Aorta (tissue), 5 donors: ENCODE results near the gene KRCC1. TPM values are rescaled to one million over a fixed set of nuclear protein-coding genes. Genes with fewer than 3 reads are reported as not detected.
"Not testable (repeated sequence)": the region's sequence is repeated elsewhere in the genome, so short reads cannot be mapped to it uniquely, and the experiment has no call there.

ENCODE experiments used
- ATAC-seq: fragments of 200-7000 bp; cut with Tn5 transposase; one replicate; pipeline ENCODE4 v1.9.1; 2022; ENCODE audit warnings: moderate library complexity; ENCODE audit not compliant: low FRiP score
- DNase-seq, 2 donors: peaks; one replicate each; pipeline ENCODE4 v3.0.0-alpha.2; 2020
- H3K27ac ChIP-seq, 2 donors: one replicate each; pipeline ENCODE4 v1.5.1; 2013; ENCODE audit warnings: low read length in 2 of 2, mild to moderate bottlenecking in 2 of 2, moderate library complexity in 2 of 2, control low read depth in 1 of 2, inconsistent platforms in 1 of 2, low read depth in 1 of 2
- H3K27me3 ChIP-seq, 2 donors: one replicate each; pipeline ENCODE4 v1.6.1; 2013; ENCODE audit warnings: control low read depth in 1 of 2, low read length in 1 of 2, mild to moderate bottlenecking in 1 of 2, moderate library complexity in 1 of 2; ENCODE audit not compliant: insufficient read depth in 2 of 2, control insufficient read depth in 1 of 2
- H3K36me3 ChIP-seq, 2 donors: one replicate each; pipeline ENCODE4 v1.6.1; 2013; ENCODE audit warnings: control low read depth in 1 of 2, low read length in 1 of 2, mild to moderate bottlenecking in 1 of 2; ENCODE audit not compliant: insufficient read depth in 2 of 2, control insufficient read depth in 1 of 2
- H3K4me1 ChIP-seq, 2 donors: one replicate each; pipeline ENCODE4 v1.6.1; 2013; ENCODE audit warnings: low read length in 2 of 2, control low read depth in 1 of 2, mild to moderate bottlenecking in 1 of 2, moderate library complexity in 1 of 2; ENCODE audit not compliant: insufficient read depth in 2 of 2, control insufficient read depth in 1 of 2
- H3K4me3 ChIP-seq, 2 donors: one replicate each; pipeline ENCODE4 v1.5.1; 2013; ENCODE audit warnings: low read length in 2 of 2, control low read depth in 1 of 2, mild to moderate bottlenecking in 1 of 2
- H3K9me3 ChIP-seq: one replicate; pipeline ENCODE4 v1.6.1; 2013; ENCODE audit warnings: mild to moderate bottlenecking, low read length; ENCODE audit not compliant: control insufficient read depth
- WGBS, 2 donors: extraction: QIAGEN DNeasy Blood & Tissue Kit; methylation state at CpG; one replicate each; pipeline ENCODE4 v1.1.7; 2013; 5-methylcytosine and 5-hydroxymethylcytosine counted together
- intact Hi-C, 2 donors: fragments of 100-400 bp; cut with DNase I; formaldehyde crosslinking; loops; one replicate each; pipeline versions ENCODE4 v1.14.2 to v1.15.0; 2022
- polyA plus RNA-seq, 2 donors: library from polyadenylated mRNA; stranded (reverse); fragments of 200-250 nt; gene quantifications; one replicate each; pipeline ENCODE4 v1.2.3, GENCODE V29; 2013
- total RNA-seq, 2 donors: library from RNA; stranded (reverse); fragmentation: NEBNext Ultra II Directional; extraction: Animal tissue kit (Norgen Biotek cat#: 25700); gene quantifications; one replicate each; pipeline ENCODE4 v1.2.1, GENCODE V29; 2021
- donor health status: healthy with polysubstance abuse.
- donor health status: Bipolar disorder and iron deficiency.
- donor health status: DM: no; HTN: no; CAD: no.
- donor health status: DM: no; HTN: no; CAD: no.
- donor health status: DM: yes; HTN: yes; CAD: no.

Gene KRCC1
- total and polyA plus RNA-seq, 4 donors, result 16.0 to 35.6 (median 24.6) TPM

GRCh38 chr2:88057437-88057844 is 1.9 kb upstream of the KRCC1 start:
- H3K9me3 ChIP-seq, result no peaks in the 10 kb centered on the region
- H3K27me3 ChIP-seq, result no peaks in the 10 kb centered on the region
- no peaks in the 10 kb centered on the region for H3K36me3 ChIP-seq
- no peak overlapping the region for H3K27ac ChIP-seq
- no peak for DNase-seq
- WGBS, 2 donors, result 63 to 67% methylated on average over 4 of the region's 4 CpGs
- intact Hi-C loops, result loop anchor here in 1 of 2 donors (5.0 kb wide), 1 partner anchor 105 kb away; no protein-coding TSS in a partner anchor
- no peak for ATAC-seq
- no peak overlapping the region for H3K4me3 ChIP-seq
- peaks cover 2 to 7% of the 10 kb centered on the region in 2 donors for H3K4me1 ChIP-seq

- Histone ChIP-seq H3K36me3 (no peaks in the 10 kb centered on the region), H3K4me3 (peak overlapping the region; percentile 85 to 96), H3K27ac (peak overlapping the region; percentile 93 to 97), H3K4me1 (peaks cover 2 to 7% of the 10 kb centered on the region in 2 donors), H3K27me3 (no peaks in the 10 kb centered on the region), H3K9me3 (no peaks in the 10 kb centered on the region)
- ATAC-seq (peak; percentile 1), DNase-seq (no peak)
- 30 to 33% methylated on average over 25 of the region's 25 CpGs for WGBS, 2 donors
- intact Hi-C loops, result loop anchor here in 1 of 2 donors (5.0 kb wide), 1 partner anchor 107 kb away; no protein-coding TSS in a partner anchor
Observed at GRCh38 chr2:88054782-88055370, 707 bp downstream of the KRCC1 start.

- no peak for ATAC-seq
- 50 to 55% methylated on average over 10 of the region's 10 CpGs for WGBS, 2 donors
- intact Hi-C loops, result no loop called here
Observed at GRCh38 chr2:88053934-88054781, 1.4 kb downstream of the KRCC1 start.

GRCh38 chr2:88053296-88053695 is 2.3 kb downstream of the KRCC1 start:
- intact Hi-C loops, result no loop called here
- 0 to 2% methylated on average over 1 of the region's 1 CpG for WGBS, 2 donors
- DNase-seq (no peak), ATAC-seq (peak; percentile 27)
- H3K4me1 ChIP-seq, result peaks cover 2 to 7% of the 10 kb centered on the region in 2 donors
- H3K9me3 ChIP-seq, result no peaks in the 10 kb centered on the region
- H3K27me3 ChIP-seq, result no peaks in the 10 kb centered on the region
- no peaks in the 10 kb centered on the region for H3K36me3 ChIP-seq
- H3K27ac ChIP-seq, result no peak overlapping the region
- no peak overlapping the region for H3K4me3 ChIP-seq

More at GRCh38 chr2:88053934-88054781, 1.4 kb downstream of the KRCC1 start:
- Histone ChIP-seq H3K4me1 (peaks cover 2 to 7% of the 10 kb centered on the region in 2 donors), H3K36me3 (no peaks in the 10 kb centered on the region), H3K27me3 (no peaks in the 10 kb centered on the region), H3K9me3 (no peaks in the 10 kb centered on the region), H3K27ac (no peak overlapping the region), H3K4me3 (peak overlapping the region; percentile 85 to 96)
- DNase-seq, result no peak

- intact Hi-C loops, result no loop called here
- H3K36me3 ChIP-seq, result no peaks in the 10 kb centered on the region
- no peaks in the 10 kb centered on the region for H3K9me3 ChIP-seq
- no peaks in the 10 kb centered on the region for H3K27me3 ChIP-seq
- DNase-seq, result no peak
- H3K27ac ChIP-seq, result no peak overlapping the region
- no peak for ATAC-seq
- H3K4me1 ChIP-seq, result peaks cover 2 to 7% of the 10 kb centered on the region in 2 donors
- H3K4me3 ChIP-seq, result no peak overlapping the region
- WGBS, 2 donors, result 79 to 83% methylated on average over 2 of the region's 2 CpGs
Observed at GRCh38 chr2:88051792-88052191, 3.8 kb downstream of the KRCC1 start.

GRCh38 chr2:88049622-88050021 is 6.0 kb downstream of the KRCC1 start:
- intact Hi-C loops, result no loop called here
- Histone ChIP-seq H3K27me3 (no peaks in the 10 kb centered on the region), H3K36me3 (no peaks in the 10 kb centered on the region), H3K9me3 (no peaks in the 10 kb centered on the region), H3K4me1 (peaks cover 3 to 7% of the 10 kb centered on the region in 2 donors), H3K4me3 (no peak overlapping the region), H3K27ac (no peak overlapping the region)
- 61 to 65% methylated on average over 1 of the region's 1 CpG for WGBS, 2 donors
- DNase-seq, result no peak
- no peak for ATAC-seq

- intact Hi-C loops, result no loop called here
- WGBS, 2 donors, result 85 to 89% methylated on average over 3 of the region's 3 CpGs
- no peak overlapping the region for H3K4me3 ChIP-seq
- DNase-seq (no peak), ATAC-seq (no peak)
- no peaks in the 10 kb centered on the region for H3K36me3 ChIP-seq
- H3K27me3 ChIP-seq, result no peaks in the 10 kb centered on the region
- H3K27ac ChIP-seq, result no peak overlapping the region
- H3K4me1 ChIP-seq, result peaks cover 1 to 3% of the 10 kb centered on the region in 2 donors
- H3K9me3 ChIP-seq, result no peaks in the 10 kb centered on the region
Observed at GRCh38 chr2:88048541-88048940, 7.0 kb downstream of the KRCC1 start.

- H3K4me3 ChIP-seq, H3K27me3 ChIP-seq, ATAC-seq, DNase-seq, H3K36me3 ChIP-seq, H3K4me1 ChIP-seq, intact Hi-C loops, H3K27ac ChIP-seq, H3K9me3 ChIP-seq: not testable (repeated sequence)
- 93 to 95% methylated on average over 6 of the region's 6 CpGs for WGBS, 2 donors
Observed at GRCh38 chr2:88045561-88045960, 10.0 kb downstream of the KRCC1 start.
